Effector memory CD4-positive, alpha-beta T cell (primary cell): Measurements from ENCODE around the gene DYNC1I1.

ENCODE experiments used
- DNase-seq, 3 donors: peaks; one replicate each; pipeline ENCODE4 v3.0.0-alpha.2; 2020
- H3K27ac ChIP-seq: 2 replicates; pipeline ENCODE4 v1.7.0; 2013; ENCODE audit warnings: mild to moderate bottlenecking, low read length, moderate library complexity; ENCODE audit not compliant: insufficient read depth, poor library complexity, severe bottlenecking
- H3K27me3 ChIP-seq: replicated peaks from 2 replicates; pipeline ENCODE4 v1.7.0; 2013; ENCODE audit warnings: mild to moderate bottlenecking, low read length; ENCODE audit not compliant: insufficient read depth, control insufficient read depth, poor library complexity, severe bottlenecking
- H3K36me3 ChIP-seq: 2 replicates; pipeline ENCODE4 v1.7.0; 2013; ENCODE audit warnings: mild to moderate bottlenecking, low read length, moderate library complexity; ENCODE audit not compliant: control insufficient read depth, insufficient read depth
- H3K4me1 ChIP-seq: 2 replicates; pipeline ENCODE4 v1.7.0; 2013; ENCODE audit warnings: low read length, mild to moderate bottlenecking; ENCODE audit not compliant: control insufficient read depth, insufficient read depth, poor library complexity, severe bottlenecking
- H3K4me3 ChIP-seq: 2 replicates; pipeline ENCODE4 v1.7.0; 2013; ENCODE audit warnings: low read length, low read depth, mild to moderate bottlenecking; ENCODE audit not compliant: insufficient read depth, poor library complexity, severe bottlenecking
- H3K9me3 ChIP-seq: 2 replicates; pipeline ENCODE4 v1.7.0; 2013; ENCODE audit warnings: mild to moderate bottlenecking, low read length, moderate library complexity; ENCODE audit not compliant: control insufficient read depth

DYNC1I1 gene

GRCh38 chr7:95997632-95998031, 225.3 kb downstream of the DYNC1I1 start:
- Histone ChIP-seq H3K9me3 (no peaks in the 10 kb centered on the region), H3K27ac (no peak overlapping the region), H3K27me3 (no peaks in the 10 kb centered on the region), H3K4me3 (no peak overlapping the region), H3K36me3 (no peaks in the 10 kb centered on the region), H3K4me1 (no peaks in the 10 kb centered on the region)
- no peak for DNase-seq

- Histone ChIP-seq H3K27me3 (no peaks in the 10 kb centered on the region), H3K36me3 (no peaks in the 10 kb centered on the region), H3K9me3 (no peaks in the 10 kb centered on the region), H3K4me3 (no peak overlapping the region), H3K27ac (no peak overlapping the region), H3K4me1 (no peaks in the 10 kb centered on the region)
- DNase-seq: no peak
Measured at GRCh38 chr7:95999481-95999880, 227.1 kb downstream of the DYNC1I1 start.

GRCh38 chr7:96004578-96004977, 232.2 kb downstream of the DYNC1I1 start:
- DNase-seq: no peak
- H3K4me1 ChIP-seq: no peaks in the 10 kb centered on the region
- no peak overlapping the region for H3K4me3 ChIP-seq
- H3K27ac ChIP-seq: no peak overlapping the region
- no peaks in the 10 kb centered on the region for H3K27me3 ChIP-seq
- no peaks in the 10 kb centered on the region for H3K9me3 ChIP-seq
- no peaks in the 10 kb centered on the region for H3K36me3 ChIP-seq

- Histone ChIP-seq H3K27me3 (no peaks in the 10 kb centered on the region), H3K4me1 (no peaks in the 10 kb centered on the region), H3K9me3 (no peaks in the 10 kb centered on the region), H3K27ac (no peak overlapping the region), H3K4me3 (no peak overlapping the region), H3K36me3 (no peaks in the 10 kb centered on the region)
- no peak for DNase-seq
Measured at GRCh38 chr7:96005271-96005670, 232.9 kb downstream of the DYNC1I1 start.

- Histone ChIP-seq H3K4me3 (no peak overlapping the region), H3K27ac (no peak overlapping the region), H3K36me3 (no peaks in the 10 kb centered on the region), H3K27me3 (no peaks in the 10 kb centered on the region), H3K9me3 (no peaks in the 10 kb centered on the region), H3K4me1 (no peaks in the 10 kb centered on the region)
- no peak for DNase-seq
Measured at GRCh38 chr7:96009148-96009547, 236.8 kb downstream of the DYNC1I1 start.

- H3K9me3 ChIP-seq: no peaks in the 10 kb centered on the region
- no peak for DNase-seq
- H3K27me3 ChIP-seq: peaks cover 2% of the 10 kb centered on the region
- H3K36me3 ChIP-seq: no peaks in the 10 kb centered on the region
- no peaks in the 10 kb centered on the region for H3K4me1 ChIP-seq
- H3K4me3 ChIP-seq: no peak overlapping the region
- no peak overlapping the region for H3K27ac ChIP-seq
Measured at GRCh38 chr7:96013836-96014235, 241.5 kb downstream of the DYNC1I1 start.

GRCh38 chr7:96014617-96015016, 242.3 kb downstream of the DYNC1I1 start:
- H3K27ac ChIP-seq: no peak overlapping the region
- DNase-seq: no peak
- no peaks in the 10 kb centered on the region for H3K4me1 ChIP-seq
- H3K9me3 ChIP-seq: no peaks in the 10 kb centered on the region
- H3K36me3 ChIP-seq: no peaks in the 10 kb centered on the region
- H3K27me3 ChIP-seq: peaks cover 2% of the 10 kb centered on the region
- no peak overlapping the region for H3K4me3 ChIP-seq

- no peak for DNase-seq
- no peaks in the 10 kb centered on the region for H3K9me3 ChIP-seq
Measured at GRCh38 chr7:96016056-96016586, 243.8 kb downstream of the DYNC1I1 start.

GRCh38 chr7:96016735-96017134, 244.4 kb downstream of the DYNC1I1 start:
- no peak overlapping the region for H3K27ac ChIP-seq
- peaks cover 2% of the 10 kb centered on the region for H3K27me3 ChIP-seq
- H3K4me3 ChIP-seq: no peak overlapping the region
- H3K4me1 ChIP-seq: no peaks in the 10 kb centered on the region
- no peaks in the 10 kb centered on the region for H3K9me3 ChIP-seq
- no peak for DNase-seq
- no peaks in the 10 kb centered on the region for H3K36me3 ChIP-seq

More at GRCh38 chr7:96016056-96016586, 243.8 kb downstream of the DYNC1I1 start:
- Histone ChIP-seq H3K4me3 (no peak overlapping the region), H3K36me3 (no peaks in the 10 kb centered on the region), H3K27me3 (peaks cover 2% of the 10 kb centered on the region), H3K27ac (no peak overlapping the region), H3K4me1 (no peaks in the 10 kb centered on the region)

- peaks cover 2% of the 10 kb centered on the region for H3K27me3 ChIP-seq
- no peaks in the 10 kb centered on the region for H3K36me3 ChIP-seq
- no peaks in the 10 kb centered on the region for H3K9me3 ChIP-seq
- DNase-seq: no peak
- H3K27ac ChIP-seq: no peak overlapping the region
- H3K4me3 ChIP-seq: no peak overlapping the region
- no peaks in the 10 kb centered on the region for H3K4me1 ChIP-seq
Measured at GRCh38 chr7:96017877-96018276, 245.5 kb downstream of the DYNC1I1 start.
